SK-N-MC (cell line): ENCODE data around the gene TNK2.

Experiments
- EZH2 ChIP-seq: fragments of 200-600 bp; sonication (generic); IDR thresholded peaks from one replicate; pipeline ENCODE4 v1.6.1; 2017; ENCODE audit warnings: antibody characterized with exemption
- POLR2AphosphoS5 ChIP-seq: IDR thresholded peaks from 2 replicates; pipeline ENCODE4 v1.6.1; 2012; ENCODE audit warnings: mild to moderate bottlenecking, low read depth, low read length, borderline replicate concordance

GRCh38 chr3:195886181-195887141 lies 21.9 kb downstream of the TNK2 start:
- TF ChIP-seq POLR2AphosphoS5 (no peak), EZH2 (no peak)
